RWPE1 (cell line): ENCODE data around the gene TENT5C.

Experiments
- CTCF ChIA-PET: fragments of 350-600 bp; sonication (Branson Sonifier 250); formaldehyde crosslinking; extraction: SDS; loops from one replicate; lab custom pipeline; 2021; lab: Yijun Ruan, JAX
- POLR2A ChIA-PET: fragments of 400-600 bp; formaldehyde crosslinking; extraction: SDS; loops from one replicate; lab custom pipeline; 2020; ENCODE audit warnings: antibody characterized with exemption; ENCODE audit not compliant: low non-redundant PET; lab: Yijun Ruan, JAX
- DNase-seq: peaks from one replicate; pipeline ENCODE4 v3.0.0; 2012; ENCODE audit warnings: low spot score
- H3K27ac ChIP-seq: fragments of 450-650 bp; 2 replicates; pipeline ENCODE4 v1.5.1; 2017
- TF ChIP-seq, protein P1 (sequence below): fragments of 450-650 bp; conservative IDR thresholded peaks from 2 replicates; pipeline ENCODE4 v1.5.1; 2017; ENCODE audit warnings: low read depth, mild to moderate bottlenecking

TENT5C gene

GRCh38 chr1:117633423-117633822 is 27.6 kb downstream of the TENT5C start:
- no peak overlapping the region for H3K27ac ChIP-seq
- ChIA-PET CTCF (no interaction called here), POLR2A (no interaction called here)
- TF ChIP-seq, protein P1, sequence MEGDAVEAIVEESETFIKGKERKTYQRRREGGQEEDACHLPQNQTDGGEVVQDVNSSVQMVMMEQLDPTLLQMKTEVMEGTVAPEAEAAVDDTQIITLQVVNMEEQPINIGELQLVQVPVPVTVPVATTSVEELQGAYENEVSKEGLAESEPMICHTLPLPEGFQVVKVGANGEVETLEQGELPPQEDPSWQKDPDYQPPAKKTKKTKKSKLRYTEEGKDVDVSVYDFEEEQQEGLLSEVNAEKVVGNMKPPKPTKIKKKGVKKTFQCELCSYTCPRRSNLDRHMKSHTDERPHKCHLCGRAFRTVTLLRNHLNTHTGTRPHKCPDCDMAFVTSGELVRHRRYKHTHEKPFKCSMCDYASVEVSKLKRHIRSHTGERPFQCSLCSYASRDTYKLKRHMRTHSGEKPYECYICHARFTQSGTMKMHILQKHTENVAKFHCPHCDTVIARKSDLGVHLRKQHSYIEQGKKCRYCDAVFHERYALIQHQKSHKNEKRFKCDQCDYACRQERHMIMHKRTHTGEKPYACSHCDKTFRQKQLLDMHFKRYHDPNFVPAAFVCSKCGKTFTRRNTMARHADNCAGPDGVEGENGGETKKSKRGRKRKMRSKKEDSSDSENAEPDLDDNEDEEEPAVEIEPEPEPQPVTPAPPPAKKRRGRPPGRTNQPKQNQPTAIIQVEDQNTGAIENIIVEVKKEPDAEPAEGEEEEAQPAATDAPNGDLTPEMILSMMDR = no peak
- no peak for DNase-seq

GRCh38 chr1:117633936-117634335 is 28.1 kb downstream of the TENT5C start:
- no peak for DNase-seq
- TF ChIP-seq, protein P1 = no peak
- ChIA-PET POLR2A (no interaction called here), CTCF (no interaction called here)
- H3K27ac ChIP-seq = no peak overlapping the region

- POLR2A ChIA-PET = interaction anchor here (0.6 kb wide), 1 partner anchor 9 kb away, joined by 3 read pairs; no protein-coding TSS in a partner anchor
- TF ChIP-seq, protein P1 = no peak
- CTCF ChIA-PET = no interaction called here
Observed at GRCh38 chr1:117634631-117635030, 28.8 kb downstream of the TENT5C start.

DNA sequence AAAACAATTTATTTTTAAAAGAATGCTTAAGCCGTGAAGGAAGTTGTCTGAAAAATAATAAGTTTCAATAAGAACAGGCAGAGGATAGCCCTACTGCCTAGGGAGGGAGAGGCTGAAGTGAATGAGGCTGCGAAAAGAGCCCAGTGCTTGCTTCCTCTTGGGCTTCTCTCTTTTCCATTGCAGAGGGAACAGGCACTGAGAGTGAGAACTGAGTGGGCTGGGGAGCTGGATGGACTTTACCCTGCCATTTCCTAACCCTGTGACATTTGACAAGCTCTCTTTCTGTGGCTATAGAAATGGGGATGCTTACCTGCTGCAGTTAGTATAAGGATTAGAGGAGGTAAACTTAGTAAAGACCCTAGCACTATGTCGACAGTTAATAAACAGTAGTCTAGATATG is 30.0 kb downstream of the TENT5C start:
- TF ChIP-seq, protein P1 = no peak
- CTCF ChIA-PET = interaction anchor here (0.5 to 0.6 kb wide), 2 partner anchors 83 to 116 kb away, joined by 3 to 4 read pairs; no protein-coding TSS in a partner anchor
- no peak for DNase-seq
- POLR2A ChIA-PET = no interaction called here
- no peak overlapping the region for H3K27ac ChIP-seq

More at GRCh38 chr1:117634631-117635030, 28.8 kb downstream of the TENT5C start:
- no peak overlapping the region for H3K27ac ChIP-seq
- DNase-seq = no peak

- no peak overlapping the region for H3K27ac ChIP-seq
- CTCF ChIA-PET = interaction anchor here (0.7 kb wide), 1 partner anchor 29 kb away, joined by 3 read pairs; no protein-coding TSS in a partner anchor
- POLR2A ChIA-PET = no interaction called here
- DNase-seq = no peak
- TF ChIP-seq, protein P1 = no peak
Observed at GRCh38 chr1:117636637-117637425, 31.0 kb downstream of the TENT5C start.

DNA sequence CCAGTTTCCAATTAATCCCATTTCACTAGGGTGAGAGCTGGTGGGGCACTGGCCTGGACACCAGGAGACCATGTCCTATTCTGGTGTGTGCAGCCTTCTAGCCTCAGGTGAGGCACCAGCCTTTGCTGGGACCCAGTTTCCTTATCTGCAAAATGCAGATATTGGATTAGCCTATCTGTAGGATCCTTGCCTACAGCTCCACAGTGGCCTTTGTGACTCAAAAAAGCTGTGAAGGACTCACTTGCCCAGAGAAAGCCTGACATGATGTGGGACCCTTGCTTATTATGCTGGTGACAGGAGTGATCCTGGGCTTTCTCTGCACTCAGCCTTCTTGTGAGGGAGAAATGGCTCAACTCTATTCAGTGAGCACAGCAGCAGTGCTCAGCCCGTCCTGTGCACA is 32.3 kb downstream of the TENT5C start:
- ChIA-PET CTCF (interaction anchor here (0.6 kb wide), 2 partner anchors 20 to 121 kb away, joined by 4 to 5 read pairs; no protein-coding TSS in a partner anchor), POLR2A (no interaction called here)

More for the DNA sequence above, 32.3 kb downstream of the TENT5C start:
- DNase-seq = no peak
- TF ChIP-seq, protein P1 = no peak
- no peak overlapping the region for H3K27ac ChIP-seq
